Measurements from ENCODE around the gene CHRNA5.

- no peak for TF ChIP-seq ZNF274 (IDR thresholded peaks at IDR 0.05; ENCODE audit: low read depth, low read length)
- TF ChIP-seq YY1 (IDR thresholded peaks at IDR 0.05; ENCODE audit: insufficient read depth, insufficient read length) = no peak
Observed at GRCh38 chr15:78623786-78624497, 58.6 kb downstream of the CHRNA5 start.
